ENCODE measurements around the gene CCR6.

CCR6 gene

GRCh38 chr6:167106406-167106805 lies 16.5 kb upstream of the CCR6 start:
- DNase-seq (ENCODE audit: low read depth in 1 of 2, low spot score in 1 of 2), result no peak
- Histone ChIP-seq H3K27ac (replicated peaks) (no peak overlapping the region), H3K27me3 (ENCODE audit: insufficient read depth, poor library complexity, severe bottlenecking) (no peaks in the 10 kb centered on the region), H3K4me3 (replicated peaks; ENCODE audit: insufficient read depth, low read length) (no peak overlapping the region)
- no peak for TF ChIP-seq POLR2AphosphoS5 (IDR thresholded peaks at IDR 0.05; ENCODE audit: low read depth)
- TF ChIP-seq, protein P1, sequence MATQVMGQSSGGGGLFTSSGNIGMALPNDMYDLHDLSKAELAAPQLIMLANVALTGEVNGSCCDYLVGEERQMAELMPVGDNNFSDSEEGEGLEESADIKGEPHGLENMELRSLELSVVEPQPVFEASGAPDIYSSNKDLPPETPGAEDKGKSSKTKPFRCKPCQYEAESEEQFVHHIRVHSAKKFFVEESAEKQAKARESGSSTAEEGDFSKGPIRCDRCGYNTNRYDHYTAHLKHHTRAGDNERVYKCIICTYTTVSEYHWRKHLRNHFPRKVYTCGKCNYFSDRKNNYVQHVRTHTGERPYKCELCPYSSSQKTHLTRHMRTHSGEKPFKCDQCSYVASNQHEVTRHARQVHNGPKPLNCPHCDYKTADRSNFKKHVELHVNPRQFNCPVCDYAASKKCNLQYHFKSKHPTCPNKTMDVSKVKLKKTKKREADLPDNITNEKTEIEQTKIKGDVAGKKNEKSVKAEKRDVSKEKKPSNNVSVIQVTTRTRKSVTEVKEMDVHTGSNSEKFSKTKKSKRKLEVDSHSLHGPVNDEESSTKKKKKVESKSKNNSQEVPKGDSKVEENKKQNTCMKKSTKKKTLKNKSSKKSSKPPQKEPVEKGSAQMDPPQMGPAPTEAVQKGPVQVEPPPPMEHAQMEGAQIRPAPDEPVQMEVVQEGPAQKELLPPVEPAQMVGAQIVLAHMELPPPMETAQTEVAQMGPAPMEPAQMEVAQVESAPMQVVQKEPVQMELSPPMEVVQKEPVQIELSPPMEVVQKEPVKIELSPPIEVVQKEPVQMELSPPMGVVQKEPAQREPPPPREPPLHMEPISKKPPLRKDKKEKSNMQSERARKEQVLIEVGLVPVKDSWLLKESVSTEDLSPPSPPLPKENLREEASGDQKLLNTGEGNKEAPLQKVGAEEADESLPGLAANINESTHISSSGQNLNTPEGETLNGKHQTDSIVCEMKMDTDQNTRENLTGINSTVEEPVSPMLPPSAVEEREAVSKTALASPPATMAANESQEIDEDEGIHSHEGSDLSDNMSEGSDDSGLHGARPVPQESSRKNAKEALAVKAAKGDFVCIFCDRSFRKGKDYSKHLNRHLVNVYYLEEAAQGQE (IDR thresholded peaks at IDR 0.05; ENCODE audit: insufficient replicate concordance, low read depth), result no peak
- TF ChIP-seq GABPA (IDR thresholded peaks at IDR 0.05; ENCODE audit: low read depth), result no peak
- no peak for TF ChIP-seq SPI1 (IDR thresholded peaks at IDR 0.05; ENCODE audit: borderline replicate concordance, low read depth)
- TF ChIP-seq CTCF (IDR thresholded peaks at IDR 0.05; ENCODE audit: insufficient read depth, low read length), result no peak

- TF ChIP-seq POLR2AphosphoS5 (IDR thresholded peaks at IDR 0.05; ENCODE audit: low read depth) (no peak), GABPA (IDR thresholded peaks at IDR 0.05; ENCODE audit: low read depth) (no peak), CTCF (IDR thresholded peaks at IDR 0.05; ENCODE audit: insufficient read depth, low read length) (no peak), SPI1 (IDR thresholded peaks at IDR 0.05; ENCODE audit: borderline replicate concordance, low read depth) (no peak)
- TF ChIP-seq, protein P1 (IDR thresholded peaks at IDR 0.05; ENCODE audit: insufficient replicate concordance, low read depth), result no peak
- no peak overlapping the region for H3K4me3 ChIP-seq (replicated peaks; ENCODE audit: insufficient read depth, low read length)
- no peaks in the 10 kb centered on the region for H3K27me3 ChIP-seq (ENCODE audit: insufficient read depth, poor library complexity, severe bottlenecking)
- no peak overlapping the region for H3K27ac ChIP-seq (replicated peaks)
- no peak for DNase-seq (ENCODE audit: low read depth in 1 of 2, low spot score in 1 of 2)
Measured at GRCh38 chr6:167107787-167108186, 15.1 kb upstream of the CCR6 start.

DNA sequence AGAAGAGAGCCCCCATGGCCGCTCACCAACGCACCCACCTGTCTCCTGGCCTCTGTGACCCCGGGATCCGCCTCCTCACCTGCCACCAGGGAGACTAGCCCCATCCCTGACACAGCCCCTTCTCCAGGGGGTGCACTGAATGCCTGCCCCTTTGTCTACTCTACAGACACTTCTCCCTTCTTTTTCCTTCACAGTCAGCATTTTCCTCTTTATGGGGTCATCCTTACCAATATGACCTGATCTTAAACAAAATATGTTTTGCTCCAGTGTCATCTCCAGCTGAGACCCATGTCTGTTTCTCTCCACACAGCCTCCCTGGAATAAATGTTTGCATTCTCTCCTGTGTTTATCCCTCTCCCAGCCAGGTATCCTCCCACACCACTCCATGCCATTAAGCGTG lies 14.6 kb upstream of the CCR6 start:
- Histone ChIP-seq H3K4me3 (replicated peaks; ENCODE audit: insufficient read depth, low read length) (no peak overlapping the region), H3K27ac (replicated peaks) (no peak overlapping the region), H3K27me3 (ENCODE audit: insufficient read depth, poor library complexity, severe bottlenecking) (no peaks in the 10 kb centered on the region)
- DNase-seq (ENCODE audit: low read depth in 1 of 2, low spot score in 1 of 2), result no peak
- no peak for TF ChIP-seq CTCF (IDR thresholded peaks at IDR 0.05; ENCODE audit: insufficient read depth, low read length)
- TF ChIP-seq SPI1 (IDR thresholded peaks at IDR 0.05; ENCODE audit: borderline replicate concordance, low read depth), result no peak
- TF ChIP-seq, protein P1 (IDR thresholded peaks at IDR 0.05; ENCODE audit: insufficient replicate concordance, low read depth), result no peak
- TF ChIP-seq POLR2AphosphoS5 (IDR thresholded peaks at IDR 0.05; ENCODE audit: low read depth), result no peak
- no peak for TF ChIP-seq GABPA (IDR thresholded peaks at IDR 0.05; ENCODE audit: low read depth)
